Stimulated activated CD8-positive, alpha-beta memory T cell treated with anti-CD3 and anti-CD28 coated beads, Interleukin-15, amount 100 ng/mL, for 24 hours (primary cell): ENCODE measurements around the gene GLMN.
A peak's percentile ranks its signal among the peaks of the same experiment; 100 is the strongest.

Experiments used
- DNase-seq: peaks from one replicate; pipeline ENCODE4 v3.0.0-alpha.2; 2020; ENCODE audit warnings: low read depth

Gene GLMN, protein sequence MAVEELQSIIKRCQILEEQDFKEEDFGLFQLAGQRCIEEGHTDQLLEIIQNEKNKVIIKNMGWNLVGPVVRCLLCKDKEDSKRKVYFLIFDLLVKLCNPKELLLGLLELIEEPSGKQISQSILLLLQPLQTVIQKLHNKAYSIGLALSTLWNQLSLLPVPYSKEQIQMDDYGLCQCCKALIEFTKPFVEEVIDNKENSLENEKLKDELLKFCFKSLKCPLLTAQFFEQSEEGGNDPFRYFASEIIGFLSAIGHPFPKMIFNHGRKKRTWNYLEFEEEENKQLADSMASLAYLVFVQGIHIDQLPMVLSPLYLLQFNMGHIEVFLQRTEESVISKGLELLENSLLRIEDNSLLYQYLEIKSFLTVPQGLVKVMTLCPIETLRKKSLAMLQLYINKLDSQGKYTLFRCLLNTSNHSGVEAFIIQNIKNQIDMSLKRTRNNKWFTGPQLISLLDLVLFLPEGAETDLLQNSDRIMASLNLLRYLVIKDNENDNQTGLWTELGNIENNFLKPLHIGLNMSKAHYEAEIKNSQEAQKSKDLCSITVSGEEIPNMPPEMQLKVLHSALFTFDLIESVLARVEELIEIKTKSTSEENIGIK

DNA sequence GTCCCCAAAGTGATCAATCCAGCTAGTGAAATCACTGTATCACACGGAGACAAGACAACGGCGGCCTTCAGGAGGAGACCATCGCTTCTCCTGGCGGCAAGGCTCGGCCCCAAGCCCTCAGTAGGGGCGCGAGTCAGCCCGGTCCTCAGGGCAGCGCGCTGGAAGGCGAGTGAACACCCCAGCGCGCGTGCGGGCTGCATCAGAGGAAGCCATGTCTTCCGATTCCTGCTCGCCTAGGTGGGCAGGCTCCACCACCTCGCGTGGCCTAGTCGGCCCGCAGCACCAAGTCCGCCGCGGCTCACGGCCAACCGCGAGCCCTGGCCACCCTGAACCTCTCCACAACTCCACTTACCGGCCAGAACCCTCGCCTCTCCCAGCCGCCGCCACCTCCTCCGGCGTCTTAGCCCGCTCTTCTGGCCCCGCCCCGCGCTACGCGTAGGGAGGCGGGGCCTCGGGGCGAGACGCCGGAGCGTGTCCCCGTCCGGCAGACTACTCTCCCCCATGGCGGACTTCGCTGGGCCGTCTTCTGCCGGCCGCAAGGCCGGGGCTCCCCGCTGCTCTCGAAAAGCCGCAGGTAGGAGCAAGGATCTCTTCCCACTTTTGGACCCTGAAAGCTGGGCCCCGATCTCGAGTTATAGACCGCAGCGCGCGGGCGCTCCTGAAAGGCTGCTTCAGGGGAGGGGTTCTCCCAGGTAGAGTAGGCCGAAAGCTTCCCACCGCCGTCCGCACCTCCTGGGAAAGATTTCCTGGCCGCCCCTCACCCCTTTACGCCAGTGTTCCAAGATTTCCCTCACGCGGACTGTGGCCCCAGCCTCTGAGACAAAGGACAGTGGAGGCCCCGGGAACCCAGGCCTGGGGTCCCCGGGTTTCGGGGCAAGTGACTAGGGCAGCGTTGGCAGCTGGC, at the start of gene GLMN, which contains the start of gene RPAP2:
Gene GLMN, minus strand, starts transcription at position 415 of the 904 bp plus-strand sequence. CDS start 988 bp downstream, outside the sequence.
Gene RPAP2, plus strand, starts transcription at position 487 of the 904 bp plus-strand sequence. Its CDS starts 15 bp downstream, at position 502.
- peak; percentile 58 for DNase-seq

DNA sequence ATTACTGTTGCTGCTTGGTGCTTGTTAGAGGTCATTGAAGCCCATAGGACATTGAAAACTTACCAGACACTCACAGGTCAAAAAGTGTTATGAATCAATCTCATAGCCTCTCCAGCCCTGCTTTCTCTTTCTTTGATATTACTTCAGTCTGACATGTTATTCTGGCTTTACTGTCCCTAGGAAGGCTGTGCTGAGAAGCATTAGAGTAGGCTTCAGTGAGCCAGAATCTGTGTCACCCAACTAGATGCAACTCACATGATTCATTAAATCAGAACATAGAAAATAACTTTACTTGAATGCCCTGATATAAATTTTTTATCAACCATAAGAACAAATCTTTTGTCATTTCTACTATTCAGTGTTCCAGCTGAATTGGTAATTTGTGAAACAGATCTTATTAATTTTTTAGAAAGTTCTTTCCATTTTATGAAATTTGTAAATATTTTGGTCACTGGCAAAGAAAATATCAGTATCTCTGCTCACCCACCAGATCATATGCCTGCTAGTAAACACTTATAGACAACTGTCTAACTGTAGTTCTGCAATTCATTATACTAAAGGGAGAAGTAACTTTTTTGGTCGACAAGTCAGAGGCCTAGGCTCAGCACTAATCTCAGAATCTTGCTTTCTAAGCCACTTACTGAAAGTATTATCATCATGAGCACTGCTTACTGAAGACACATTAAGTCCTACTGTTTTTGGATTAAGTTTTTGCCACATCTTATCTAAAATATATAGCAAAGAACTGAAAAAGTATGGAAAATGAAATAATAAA, 48.3 kb upstream of the GLMN start:
- DNase-seq: no peak

DNA sequence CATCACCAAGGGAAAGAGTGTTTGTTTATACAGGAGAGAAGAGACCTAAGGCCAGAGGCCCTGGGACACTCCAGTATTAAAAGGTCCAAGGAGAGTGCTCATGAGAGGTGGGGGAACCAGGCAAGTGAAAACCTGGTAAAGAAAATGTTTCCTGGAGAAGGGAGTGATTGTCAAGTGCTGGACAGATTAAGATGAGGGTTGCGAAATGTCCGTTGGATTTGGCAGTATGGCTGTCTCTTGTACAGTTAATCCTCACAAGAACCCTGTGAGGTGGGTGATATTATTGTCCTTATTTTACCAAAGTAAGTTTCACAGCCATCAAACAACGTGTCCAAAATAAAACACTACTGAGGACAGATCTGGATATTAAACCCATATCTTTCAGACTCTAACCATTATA, 44.3 kb upstream of the GLMN start:
- DNase-seq: no peak

DNA sequence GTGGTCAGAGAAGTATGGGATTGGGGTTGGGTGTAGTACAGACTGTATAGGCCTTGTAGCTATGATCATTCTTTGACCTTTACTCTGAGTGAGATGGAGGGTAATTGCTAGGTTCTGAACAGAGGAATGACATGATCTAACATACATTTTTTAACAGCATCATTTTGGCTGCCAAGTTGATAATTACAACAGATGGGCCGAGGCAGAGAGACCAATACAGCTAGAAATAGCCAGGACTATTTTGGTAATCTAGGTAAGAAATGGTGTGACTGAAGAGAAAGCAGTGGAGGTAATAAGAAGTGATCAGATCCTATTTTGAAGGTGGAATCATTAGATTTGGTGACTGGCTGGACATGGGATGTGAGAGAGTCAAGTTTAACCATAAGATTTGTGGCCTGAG, 43.6 kb upstream of the GLMN start:
- no peak for DNase-seq

DNA sequence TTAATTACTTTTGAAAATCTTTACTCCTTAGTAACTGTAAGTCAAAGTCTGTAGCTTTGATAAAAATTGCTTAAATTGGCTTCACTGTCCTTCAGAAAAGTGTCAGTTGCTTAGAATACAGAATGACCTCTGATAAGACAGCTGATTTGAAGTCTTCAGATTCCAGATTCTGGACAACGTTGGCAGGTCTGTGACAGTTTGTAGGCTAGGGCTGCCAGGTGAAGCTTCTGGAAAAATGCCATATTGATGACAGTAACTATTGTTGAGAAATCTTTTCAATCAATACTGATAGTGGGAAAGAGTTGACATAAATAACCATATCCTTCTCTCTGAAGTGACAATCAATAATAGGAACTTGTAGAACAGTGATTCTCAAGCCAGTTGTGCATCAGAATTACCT, 41.4 kb upstream of the GLMN start:
- no peak for DNase-seq

DNA sequence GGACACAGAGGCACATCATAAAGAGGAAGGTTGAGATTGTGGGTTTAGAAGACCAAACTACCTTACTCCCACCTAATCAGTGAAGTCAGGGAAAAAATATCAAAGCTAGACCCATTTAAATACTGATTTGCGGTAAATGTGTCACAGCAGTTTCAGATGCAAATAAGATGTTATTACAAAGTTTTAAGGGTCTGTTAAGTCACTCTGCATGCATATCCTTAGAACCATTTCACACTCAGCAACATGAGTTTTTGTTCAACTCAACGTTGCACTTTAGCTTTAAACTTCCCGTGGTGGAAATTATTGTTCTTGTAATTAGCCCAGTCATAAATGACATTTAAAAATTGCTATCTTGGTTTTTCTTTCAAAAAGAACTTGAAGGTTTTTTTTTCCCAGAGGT, 34.9 kb upstream of the GLMN start:
- no peak for DNase-seq

DNA sequence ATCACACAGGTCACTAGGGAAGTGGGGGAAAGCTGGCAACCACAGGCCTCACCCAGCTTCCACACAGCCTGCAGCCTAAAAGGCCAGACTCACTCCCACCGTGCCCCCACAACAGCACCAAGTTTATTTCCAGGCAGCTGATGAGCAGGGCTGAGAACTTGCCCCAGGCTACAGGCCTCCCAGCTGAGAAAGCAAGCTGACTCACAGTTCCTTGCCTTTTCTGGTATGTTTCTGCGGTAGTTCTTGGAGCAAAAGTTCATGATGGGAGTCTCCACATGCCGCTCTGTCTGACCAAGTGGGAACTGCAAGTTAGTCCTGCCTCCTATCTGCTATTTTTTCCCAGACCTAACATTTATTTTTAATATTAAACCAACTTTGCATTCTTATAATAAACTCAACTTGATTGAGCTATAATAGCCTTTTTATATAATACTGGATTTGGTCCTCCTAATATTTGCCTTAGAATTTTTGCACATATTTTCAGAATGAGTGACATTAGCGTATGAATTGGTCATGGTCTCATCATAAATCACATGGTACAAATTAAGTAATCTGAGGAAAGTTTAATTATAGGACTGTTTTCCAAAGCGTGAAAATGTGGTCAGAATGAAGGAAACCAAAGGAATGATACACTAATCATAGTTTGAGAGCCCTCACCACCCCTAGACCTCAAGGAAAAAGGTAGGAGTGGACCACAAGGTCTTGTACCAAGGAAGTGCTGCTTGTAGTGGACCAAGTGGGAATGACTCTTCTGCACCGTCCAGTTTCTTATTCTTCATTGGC, 30.8 kb upstream of the GLMN start:
- no peak for DNase-seq

DNA sequence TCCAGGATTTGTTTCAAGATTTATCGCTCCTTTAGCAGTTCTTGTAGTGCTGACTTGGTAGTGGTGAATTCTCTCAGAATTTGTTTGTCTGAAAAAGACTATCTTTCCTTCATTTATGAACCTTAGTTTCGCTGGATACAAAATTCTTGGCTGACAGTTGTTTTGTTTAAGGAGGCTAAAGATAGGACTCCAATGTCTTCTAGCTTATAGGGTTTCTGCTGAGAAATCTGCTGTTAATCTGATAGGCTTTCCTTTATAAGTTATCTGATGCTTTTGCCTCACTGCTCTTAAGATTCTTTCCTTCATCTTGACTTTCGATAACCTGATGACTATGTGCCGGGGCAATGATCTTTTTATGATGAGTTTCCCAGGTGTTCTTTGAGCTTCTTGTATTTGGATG, 29.0 kb upstream of the GLMN start:
- DNase-seq: no peak

DNA sequence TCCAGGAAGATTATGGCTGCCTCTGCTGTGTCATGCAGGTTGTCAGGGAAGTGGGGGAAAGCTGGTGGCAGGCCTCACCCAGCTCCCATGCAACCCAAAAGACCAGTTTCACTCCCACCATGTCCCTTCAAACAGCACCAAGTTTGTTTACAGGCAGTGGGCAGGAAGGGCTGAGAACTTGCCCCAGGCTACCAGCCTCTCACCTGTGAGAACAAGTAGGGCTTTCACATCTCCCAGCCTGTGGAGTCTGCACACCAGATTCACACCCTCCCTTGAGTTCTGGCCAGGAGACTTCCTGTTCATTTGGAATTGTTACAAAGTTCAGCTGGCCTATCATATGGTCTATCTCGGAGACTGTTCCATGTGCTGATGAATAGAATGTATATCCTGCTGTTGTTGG, 27.9 kb upstream of the GLMN start:
- DNase-seq: no peak

DNA sequence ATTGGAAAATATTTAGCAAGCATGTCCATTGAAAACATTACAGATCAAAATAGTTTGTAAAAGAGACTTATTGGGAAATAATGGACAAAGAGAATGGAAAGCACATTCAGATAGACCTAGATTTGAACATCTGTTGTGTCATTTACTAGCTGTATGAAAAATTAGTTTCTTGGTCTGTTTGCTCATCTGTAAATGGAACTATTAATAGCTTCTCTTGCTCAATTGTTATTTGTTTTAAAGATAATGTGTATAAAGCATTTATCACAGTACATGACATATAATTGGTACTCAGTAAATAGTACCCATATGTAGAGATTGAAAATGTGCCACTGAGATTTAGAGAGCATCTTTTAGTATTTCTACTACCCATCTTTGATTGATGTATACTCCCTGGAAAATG, 26.0 kb upstream of the GLMN start:
- no peak for DNase-seq

DNA sequence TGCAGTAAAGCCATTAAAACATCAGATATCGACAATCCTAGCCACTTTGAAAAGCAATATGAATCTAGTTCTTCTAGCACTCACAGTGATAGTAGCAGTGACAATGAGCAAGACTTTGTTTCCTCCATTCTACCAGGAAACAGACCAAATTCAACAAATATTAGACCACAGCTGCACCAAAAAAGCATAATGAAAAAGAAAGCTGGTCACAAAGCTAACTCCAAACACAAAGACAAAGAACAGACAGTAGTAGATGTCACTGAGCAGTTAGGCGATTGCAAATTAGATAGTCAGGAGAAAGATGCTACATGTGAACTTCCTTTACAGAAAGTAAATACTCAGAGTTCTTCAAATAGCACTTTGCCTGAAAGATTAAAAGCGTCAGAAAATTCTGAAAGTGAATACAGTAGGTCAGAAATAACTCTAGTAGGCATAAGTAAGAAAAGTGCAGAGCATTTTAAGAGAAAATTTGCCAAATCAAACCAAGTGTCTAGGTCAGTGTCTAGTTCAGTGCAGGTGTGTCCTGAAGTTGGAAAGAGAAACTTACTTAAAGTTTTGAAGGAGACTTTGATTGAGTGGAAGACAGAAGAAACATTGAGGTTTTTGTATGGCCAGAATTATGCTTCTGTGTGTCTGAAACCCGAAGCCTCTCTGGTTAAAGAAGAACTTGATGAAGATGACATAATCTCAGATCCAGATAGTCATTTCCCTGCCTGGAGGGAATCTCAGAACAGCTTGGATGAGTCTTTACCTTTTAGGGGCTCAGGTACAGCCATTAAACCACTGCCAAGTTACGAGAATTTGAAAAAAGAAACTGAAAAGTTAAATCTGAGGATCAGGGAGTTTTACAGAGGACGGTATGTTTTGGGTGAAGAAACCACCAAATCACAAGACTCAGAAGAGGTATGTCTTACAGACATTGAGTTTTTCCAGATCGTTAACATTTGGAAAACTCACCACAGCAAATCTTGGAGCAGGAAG, 25.0 kb upstream of the GLMN start:
- DNase-seq: no peak

DNA sequence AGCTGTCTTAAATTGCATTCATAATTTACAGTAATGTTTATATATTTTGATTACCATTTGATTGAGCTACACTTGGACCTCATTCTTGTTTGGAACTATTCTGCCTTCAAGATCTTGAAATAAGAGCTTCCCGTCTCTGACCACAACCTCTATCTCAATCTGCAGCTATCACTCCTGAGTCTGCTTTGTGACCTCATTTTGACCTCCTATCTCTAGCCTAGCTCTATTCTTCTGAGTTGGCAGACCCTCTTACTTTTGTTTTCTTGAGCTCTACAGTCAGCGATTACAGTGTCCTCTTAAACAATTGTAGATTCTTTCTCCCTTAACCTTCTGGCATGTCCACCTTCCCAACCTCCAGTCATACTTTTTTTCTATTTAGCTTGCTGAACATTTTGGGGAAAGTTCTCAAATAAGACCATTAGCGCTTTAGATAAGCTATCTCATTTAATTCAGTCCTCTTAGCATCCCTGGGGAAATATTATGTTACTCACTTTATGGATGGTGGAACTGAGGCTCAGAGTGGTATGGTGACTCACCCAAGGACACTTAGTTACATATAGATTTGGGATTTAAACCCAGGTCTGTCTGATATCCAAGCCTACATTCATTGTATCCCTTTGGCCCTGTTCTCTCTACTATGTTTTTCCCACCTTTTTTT, 19.2 kb upstream of the GLMN start:
- no peak for DNase-seq

DNA sequence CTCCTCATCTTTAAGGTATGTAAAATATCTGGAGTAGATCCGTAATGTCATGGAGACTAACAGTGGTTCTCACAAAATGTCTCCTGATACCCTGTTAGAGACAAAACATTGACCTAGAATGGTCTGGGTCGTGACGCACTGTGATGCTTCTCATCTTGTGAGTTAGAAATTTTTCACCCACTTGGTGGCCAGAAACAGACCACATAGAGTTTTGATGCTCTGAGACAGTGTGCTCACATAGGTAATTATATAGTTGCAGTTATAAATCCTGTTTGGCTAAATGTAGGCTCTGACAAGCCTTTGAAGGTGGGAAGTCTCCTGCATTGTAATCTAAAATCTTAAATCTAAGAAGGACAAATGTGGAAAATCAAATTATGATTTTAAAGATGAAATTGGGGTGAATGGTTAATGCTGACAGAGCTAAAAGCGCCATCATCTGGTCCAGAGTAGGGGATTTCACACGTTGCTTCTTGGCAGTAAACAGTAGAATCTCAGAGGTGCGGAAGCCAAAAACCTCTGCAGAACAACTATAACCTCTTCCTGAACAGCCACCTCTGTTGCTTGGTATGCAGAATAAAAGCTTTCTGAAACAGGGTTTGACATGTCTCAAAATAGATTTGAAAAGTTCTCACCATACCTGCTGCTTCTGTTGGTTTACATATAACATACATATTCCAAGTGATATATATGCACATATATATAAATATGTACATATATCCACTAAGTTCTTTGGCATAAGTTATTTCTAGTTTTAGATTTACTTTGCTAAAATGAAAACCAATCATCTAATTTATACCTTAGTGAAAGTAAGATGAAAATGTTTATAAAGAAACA, 17.2 kb upstream of the GLMN start:
- no peak for DNase-seq

DNA sequence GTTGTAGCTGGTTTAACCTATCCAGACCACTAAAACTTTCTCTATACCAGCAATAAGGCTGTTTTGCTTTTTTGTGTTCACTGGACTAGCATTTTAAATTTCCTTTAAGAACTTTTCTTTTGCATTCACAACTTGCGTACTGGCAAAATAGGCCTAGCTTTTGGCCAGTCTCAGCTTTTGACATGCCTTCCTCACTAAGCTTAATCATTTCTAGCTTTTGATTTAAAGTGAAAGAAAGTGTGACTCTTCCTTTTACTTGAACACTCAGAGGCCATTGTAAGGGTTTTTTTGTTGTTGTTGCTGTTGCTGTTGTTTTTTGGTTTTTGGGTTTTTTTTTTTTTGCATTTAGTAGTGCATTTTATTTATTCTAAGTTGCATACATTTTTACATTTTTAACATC, 15.2 kb upstream of the GLMN start:
- DNase-seq: no peak

DNA sequence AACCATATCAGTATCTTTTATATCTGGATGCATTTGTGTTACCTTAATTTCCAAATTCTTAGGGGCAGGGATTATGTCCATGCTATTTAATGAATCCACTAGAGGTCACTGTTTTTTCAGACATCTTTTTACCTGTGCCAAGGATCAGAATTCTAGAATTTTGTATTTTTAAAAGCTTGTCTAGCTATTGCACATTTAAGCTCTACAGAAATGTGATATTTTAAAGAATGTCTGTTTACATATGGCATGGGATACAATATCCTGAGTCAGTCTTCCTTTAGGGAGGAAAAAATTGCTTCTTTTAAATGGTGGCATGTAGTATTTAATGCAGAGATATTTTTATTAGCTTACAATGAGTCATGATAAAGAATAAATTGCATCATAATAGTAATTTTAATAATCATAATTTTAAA, 11.4 kb upstream of the GLMN start:
- DNase-seq: no peak

DNA sequence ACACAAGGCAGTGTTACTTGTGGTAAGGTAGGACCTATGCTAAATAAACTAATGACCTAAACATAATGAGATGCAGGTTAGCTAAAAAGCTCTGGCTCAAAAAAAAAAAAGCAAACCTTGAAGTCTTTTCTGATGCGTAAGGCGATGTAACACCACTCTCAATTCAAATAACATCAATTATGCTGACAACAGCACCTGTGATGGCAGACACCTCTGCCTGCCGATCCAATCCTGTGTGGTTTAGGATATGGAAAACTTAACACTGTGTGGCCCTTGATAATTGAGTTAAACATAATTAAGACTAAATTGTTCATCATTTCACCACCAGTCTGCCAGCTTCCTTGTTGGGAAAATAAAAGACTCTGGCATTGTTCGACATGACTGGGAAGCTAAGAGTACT, 9.2 kb upstream of the GLMN start:
- DNase-seq: no peak

DNA sequence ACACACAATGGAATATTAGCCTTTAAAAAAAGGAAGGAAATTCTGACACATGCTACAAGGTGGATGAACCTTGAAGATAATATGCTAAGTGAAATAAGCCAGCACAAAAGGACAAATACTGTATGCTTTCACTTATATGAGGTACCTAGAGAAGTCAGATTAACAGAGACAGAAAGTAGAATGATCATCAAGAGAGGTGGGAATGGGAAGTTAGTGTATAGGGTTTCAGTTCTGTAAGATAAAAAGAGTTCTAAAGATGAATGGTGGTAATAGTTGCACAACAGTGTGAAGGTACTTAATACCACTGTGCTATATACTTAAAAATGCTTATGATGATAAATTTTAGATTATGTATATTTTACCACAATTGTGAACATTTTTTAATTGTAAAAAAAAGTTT, 7.2 kb upstream of the GLMN start:
- no peak for DNase-seq

DNA sequence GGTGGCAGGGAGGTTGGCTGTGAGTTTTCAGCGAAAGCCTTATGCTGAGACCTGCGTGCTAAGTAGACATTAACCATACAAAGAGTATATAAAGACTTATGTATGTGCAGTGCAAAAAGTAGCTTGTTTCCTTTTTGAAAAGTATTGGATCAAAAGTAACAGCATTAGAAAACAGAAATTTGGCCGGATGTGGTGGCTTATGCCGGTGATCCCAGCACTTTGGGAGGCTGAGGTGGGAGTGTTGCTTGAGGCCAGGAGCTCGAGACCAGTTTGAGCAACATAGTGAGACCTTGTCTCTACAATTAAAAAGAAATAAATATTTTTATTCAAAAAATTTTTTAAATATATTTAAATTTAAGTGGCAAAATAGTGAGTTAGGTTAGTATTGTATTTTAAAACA, 2.2 kb upstream of the GLMN start:
- DNase-seq: no peak
